ENCODE results near the gene SLTM. TPM values are rescaled to one million over a fixed set of nuclear protein-coding genes. Genes with fewer than 3 reads are reported as not detected.
"Not testable (repeated sequence)": the region's sequence is repeated elsewhere in the genome, so short reads cannot be mapped to it uniquely, and the experiment has no call there.

The SLTM gene
- total RNA-seq, 4 donors from 2014 or later: 65.0 to 115 (median 92.5) TPM

GRCh38 chr15:58856086-58856485, 77.4 kb downstream of the SLTM start:
- no peak overlapping the region for H3K27ac ChIP-seq
- H3K36me3 ChIP-seq: peaks cover 0 to 60% (median 3%) of the 10 kb centered on the region in 3 donors
- TF ChIP-seq POLR2A (IDR thresholded peaks at IDR 0.05): no peak
- no peak for TF ChIP-seq CTCF (IDR thresholded peaks at IDR 0.05)
- H3K9me3 ChIP-seq: no peaks in the 10 kb centered on the region
- H3K27me3 ChIP-seq: no peaks in the 10 kb centered on the region
- intact Hi-C loops (cut with DNase I): no loop called here
- no peak overlapping the region for H3K4me3 ChIP-seq
- H3K4me1 ChIP-seq: no peaks in the 10 kb centered on the region
- DNase-seq: no peak

GRCh38 chr15:58854593-58854992, 78.9 kb downstream of the SLTM start:
- no peak for DNase-seq
- WGBS, 2 donors: 68 to 84% methylated on average over 4 of the region's 4 CpGs
- no peaks in the 10 kb centered on the region for H3K9me3 ChIP-seq

GRCh38 chr15:58852347-58852746, 81.1 kb downstream of the SLTM start:
- Histone ChIP-seq H3K27me3 (no peaks in the 10 kb centered on the region), H3K4me3 (no peak overlapping the region), H3K9me3 (no peaks in the 10 kb centered on the region), H3K4me1 (no peaks in the 10 kb centered on the region), H3K36me3 (peaks cover 0 to 91% (median 3%) of the 10 kb centered on the region in 3 donors), H3K27ac (no peak overlapping the region)
- 79 to 88% methylated on average over 5 of the region's 5 CpGs for WGBS, 2 donors
- intact Hi-C loops (cut with DNase I): no loop called here
- no peak for TF ChIP-seq POLR2A (IDR thresholded peaks at IDR 0.05)
- TF ChIP-seq CTCF (IDR thresholded peaks at IDR 0.05): peak in 1 of 6 experiments; percentile 25
- DNase-seq: no peak

More at GRCh38 chr15:58854593-58854992, 78.9 kb downstream of the SLTM start:
- Histone ChIP-seq H3K27ac (no peak overlapping the region), H3K4me3 (no peak overlapping the region), H3K36me3 (peaks cover 0 to 75% (median 3%) of the 10 kb centered on the region in 3 donors), H3K4me1 (no peaks in the 10 kb centered on the region), H3K27me3 (no peaks in the 10 kb centered on the region)
- intact Hi-C loops (cut with DNase I): no loop called here
- TF ChIP-seq CTCF (IDR thresholded peaks at IDR 0.05): no peak
- TF ChIP-seq POLR2A (IDR thresholded peaks at IDR 0.05): no peak

GRCh38 chr15:58851205-58851604, 82.3 kb downstream of the SLTM start:
- intact Hi-C loops (cut with DNase I); H3K9me3 ChIP-seq; H3K4me3 ChIP-seq; H3K27me3 ChIP-seq; H3K4me1 ChIP-seq; H3K27ac ChIP-seq; DNase-seq: not testable (repeated sequence)
- peaks cover 0 to 92% (median 3%) of the 10 kb centered on the region in 3 donors for H3K36me3 ChIP-seq
- WGBS, 2 donors: 94 to 100% methylated on average over 3 of the region's 3 CpGs

- intact Hi-C loops (cut with DNase I): no loop called here
- no peak overlapping the region for H3K27ac ChIP-seq
- no peak for DNase-seq
- H3K4me1 ChIP-seq: no peaks in the 10 kb centered on the region
- H3K4me3 ChIP-seq: no peak overlapping the region
- peaks cover 0 to 45% (median 0%) of the 10 kb centered on the region in 3 donors for H3K36me3 ChIP-seq
- no peaks in the 10 kb centered on the region for H3K27me3 ChIP-seq
- no peaks in the 10 kb centered on the region for H3K9me3 ChIP-seq
- 87 to 99% methylated on average over 3 to 4 of the region's 4 CpGs for WGBS, 2 donors
- TF ChIP-seq POLR2A (IDR thresholded peaks at IDR 0.05) (no peak), CTCF (IDR thresholded peaks at IDR 0.05) (no peak)
Observed at GRCh38 chr15:58842713-58843396, 90.6 kb downstream of the SLTM start.
